Coronary artery (tissue), 2 donors: ENCODE measurements around the gene NME9.
A peak's percentile ranks its signal among the peaks of the same experiment; 100 is the strongest.

Experiments used
- DNase-seq: peaks from one replicate; pipeline ENCODE4 v3.0.0-alpha.2; 2017; ENCODE audit warnings: low spot score
- H3K27ac ChIP-seq, 2 donors: fragments of 200-600 bp; sonication (generic); one replicate each; pipeline ENCODE4 v1.5.1; 2016 to 2019
- H3K4me3 ChIP-seq: fragments of 200-600 bp; sonication (generic); 2 replicates; pipeline ENCODE4 v1.5.1; 2016; ENCODE audit warnings: mild to moderate bottlenecking, moderate library complexity
- TF ChIP-seq, protein P1 (sequence below): fragments of 200-600 bp; sonication (generic); IDR thresholded peaks from one replicate; pipeline ENCODE4 v1.5.1; 2019; ENCODE audit warnings: antibody characterized with exemption

NME9 gene

DNA sequence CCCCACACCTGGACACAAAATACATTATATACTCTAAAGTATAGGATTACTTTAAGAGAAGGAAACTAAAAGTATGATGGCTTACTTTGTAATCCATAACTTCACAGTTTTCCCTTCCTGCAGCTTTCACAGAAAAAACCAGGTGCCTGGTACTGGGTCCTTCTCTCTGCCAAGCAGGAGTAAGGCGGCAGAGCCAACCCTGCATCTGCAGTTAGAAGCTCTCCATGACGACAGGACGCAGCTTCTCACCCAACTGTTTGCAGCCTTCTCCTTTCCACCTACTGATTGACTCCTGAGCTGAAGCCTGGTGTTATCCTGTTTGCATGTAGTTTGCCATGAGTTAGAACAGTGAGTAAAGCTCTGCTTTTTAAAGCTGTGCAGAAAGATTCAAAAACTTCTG, 25.4 kb upstream of the NME9 start:
- Histone ChIP-seq H3K27ac (no peak overlapping the region), H3K4me3 (no peak overlapping the region)
- DNase-seq, result peak; percentile 22
- TF ChIP-seq, protein P1, sequence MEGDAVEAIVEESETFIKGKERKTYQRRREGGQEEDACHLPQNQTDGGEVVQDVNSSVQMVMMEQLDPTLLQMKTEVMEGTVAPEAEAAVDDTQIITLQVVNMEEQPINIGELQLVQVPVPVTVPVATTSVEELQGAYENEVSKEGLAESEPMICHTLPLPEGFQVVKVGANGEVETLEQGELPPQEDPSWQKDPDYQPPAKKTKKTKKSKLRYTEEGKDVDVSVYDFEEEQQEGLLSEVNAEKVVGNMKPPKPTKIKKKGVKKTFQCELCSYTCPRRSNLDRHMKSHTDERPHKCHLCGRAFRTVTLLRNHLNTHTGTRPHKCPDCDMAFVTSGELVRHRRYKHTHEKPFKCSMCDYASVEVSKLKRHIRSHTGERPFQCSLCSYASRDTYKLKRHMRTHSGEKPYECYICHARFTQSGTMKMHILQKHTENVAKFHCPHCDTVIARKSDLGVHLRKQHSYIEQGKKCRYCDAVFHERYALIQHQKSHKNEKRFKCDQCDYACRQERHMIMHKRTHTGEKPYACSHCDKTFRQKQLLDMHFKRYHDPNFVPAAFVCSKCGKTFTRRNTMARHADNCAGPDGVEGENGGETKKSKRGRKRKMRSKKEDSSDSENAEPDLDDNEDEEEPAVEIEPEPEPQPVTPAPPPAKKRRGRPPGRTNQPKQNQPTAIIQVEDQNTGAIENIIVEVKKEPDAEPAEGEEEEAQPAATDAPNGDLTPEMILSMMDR, result no peak

DNA sequence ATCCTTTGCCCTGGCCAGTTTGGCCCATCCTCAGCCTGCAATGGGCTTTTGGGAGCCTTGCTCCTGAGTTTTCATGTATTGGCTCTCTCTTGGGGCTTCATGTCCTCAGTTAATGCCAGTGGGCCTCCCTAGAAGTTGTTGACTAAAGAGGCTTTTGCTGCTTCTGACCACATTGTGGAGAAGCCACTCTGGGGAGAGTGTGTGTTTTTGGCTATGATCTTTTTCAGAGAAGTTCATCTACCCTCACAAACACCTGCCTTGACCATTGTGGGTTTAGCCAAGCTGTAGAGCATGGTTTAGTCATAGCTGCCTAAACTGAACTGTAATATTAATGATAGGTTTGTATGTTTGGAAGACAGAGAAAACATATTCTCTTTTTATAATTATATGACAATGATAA, 24.7 kb upstream of the NME9 start:
- no peak overlapping the region for H3K27ac ChIP-seq
- DNase-seq, result peak; percentile 41
- H3K4me3 ChIP-seq, result no peak overlapping the region
- TF ChIP-seq, protein P1, result no peak

DNA sequence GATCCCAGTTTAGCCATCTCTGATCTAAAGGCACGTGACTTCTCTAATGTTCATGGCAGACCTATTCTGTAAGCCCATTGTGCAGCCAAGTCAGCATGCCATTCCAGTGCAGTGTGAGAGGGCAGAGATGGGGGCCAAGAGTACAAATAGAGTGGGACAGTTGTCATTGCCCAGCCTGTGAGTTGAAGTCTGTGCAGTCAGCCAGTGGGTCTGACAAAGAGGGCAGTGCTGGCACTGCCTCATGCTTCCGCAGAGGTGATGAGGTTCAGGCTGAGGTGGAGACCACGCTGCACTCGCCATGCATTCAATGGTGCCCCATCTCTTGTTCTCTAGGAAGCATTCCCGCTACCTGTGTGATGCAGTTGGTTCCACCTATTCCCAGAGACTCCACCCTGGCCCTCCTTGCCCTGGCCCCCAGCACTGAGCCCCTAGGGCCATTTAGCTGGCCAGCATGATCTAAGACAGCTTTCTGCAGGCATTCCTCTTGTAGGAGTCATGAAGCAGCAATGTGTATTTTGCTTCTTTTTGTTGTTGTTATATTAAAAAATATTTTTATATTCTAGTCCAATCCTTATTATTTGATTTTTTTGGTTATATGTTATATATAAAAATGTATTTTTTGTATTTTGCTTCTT, 22.4 kb upstream of the NME9 start:
- Histone ChIP-seq H3K4me3 (no peak overlapping the region), H3K27ac (peak overlapping the region in 1 of 2 donors; percentile 19)
- DNase-seq, result peak; percentile 59
- TF ChIP-seq, protein P1, result no peak

DNA sequence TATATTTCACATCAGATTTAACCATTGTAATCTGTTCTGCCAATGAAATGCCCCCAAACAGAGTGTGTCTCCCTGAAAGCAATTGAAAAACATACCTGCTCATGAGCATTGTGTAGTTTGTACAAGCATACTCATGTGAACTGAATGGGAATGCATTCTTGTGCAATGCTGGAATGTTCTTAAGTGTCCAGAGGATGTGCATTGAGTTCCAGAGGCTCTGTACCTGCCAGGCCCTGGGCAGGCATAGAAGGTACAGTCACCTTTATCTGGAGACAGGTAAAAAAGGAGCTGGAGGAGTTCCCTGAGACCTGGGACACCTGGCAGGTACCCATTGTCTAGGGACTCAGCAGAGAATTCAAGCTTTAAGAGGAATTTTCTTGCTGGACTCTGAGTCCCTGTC, 21.5 kb upstream of the NME9 start:
- TF ChIP-seq, protein P1, result no peak
- Histone ChIP-seq H3K4me3 (no peak overlapping the region), H3K27ac (no peak overlapping the region)
- peak; percentile 55 for DNase-seq

DNA sequence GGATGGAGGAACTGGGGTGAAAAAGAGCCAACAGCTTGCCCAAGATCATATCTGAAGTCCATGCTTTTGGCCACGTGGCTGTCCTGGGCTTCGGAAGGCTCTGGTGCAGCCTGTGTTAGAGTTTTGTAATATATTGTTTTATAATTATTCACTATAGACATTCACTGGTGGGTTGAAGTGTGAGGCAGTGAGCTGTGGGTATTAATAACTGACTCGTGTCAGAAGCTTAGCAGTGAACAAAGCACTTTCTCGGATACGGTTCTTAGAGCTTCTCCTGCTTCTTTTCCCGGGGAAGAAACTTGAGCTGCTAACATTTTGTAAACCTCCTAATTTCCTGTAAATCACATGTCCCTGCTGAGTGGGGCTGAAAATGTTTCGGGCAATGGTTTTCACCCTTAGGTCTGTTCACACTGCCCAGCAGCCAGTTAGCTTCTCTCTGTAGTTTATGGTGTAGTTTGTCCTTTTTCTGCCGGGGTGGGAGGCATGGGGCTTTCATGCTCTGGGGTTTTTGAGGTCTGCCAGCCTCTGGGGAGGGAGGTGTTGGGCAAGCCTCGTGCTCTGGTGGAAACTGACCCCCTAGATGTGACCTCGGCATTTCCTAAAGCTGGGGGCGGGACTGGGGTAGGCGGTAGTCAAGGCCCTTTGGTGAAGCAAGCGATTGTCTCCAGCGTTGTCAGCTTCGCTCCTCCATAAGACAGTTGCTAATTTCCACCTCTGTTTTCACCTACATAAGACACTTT, 20.4 kb upstream of the NME9 start:
- TF ChIP-seq, protein P1, result no peak
- H3K4me3 ChIP-seq, result peak overlapping the region; percentile 89
- no peak for DNase-seq
- H3K27ac ChIP-seq, result peak overlapping the region; percentile 95

DNA sequence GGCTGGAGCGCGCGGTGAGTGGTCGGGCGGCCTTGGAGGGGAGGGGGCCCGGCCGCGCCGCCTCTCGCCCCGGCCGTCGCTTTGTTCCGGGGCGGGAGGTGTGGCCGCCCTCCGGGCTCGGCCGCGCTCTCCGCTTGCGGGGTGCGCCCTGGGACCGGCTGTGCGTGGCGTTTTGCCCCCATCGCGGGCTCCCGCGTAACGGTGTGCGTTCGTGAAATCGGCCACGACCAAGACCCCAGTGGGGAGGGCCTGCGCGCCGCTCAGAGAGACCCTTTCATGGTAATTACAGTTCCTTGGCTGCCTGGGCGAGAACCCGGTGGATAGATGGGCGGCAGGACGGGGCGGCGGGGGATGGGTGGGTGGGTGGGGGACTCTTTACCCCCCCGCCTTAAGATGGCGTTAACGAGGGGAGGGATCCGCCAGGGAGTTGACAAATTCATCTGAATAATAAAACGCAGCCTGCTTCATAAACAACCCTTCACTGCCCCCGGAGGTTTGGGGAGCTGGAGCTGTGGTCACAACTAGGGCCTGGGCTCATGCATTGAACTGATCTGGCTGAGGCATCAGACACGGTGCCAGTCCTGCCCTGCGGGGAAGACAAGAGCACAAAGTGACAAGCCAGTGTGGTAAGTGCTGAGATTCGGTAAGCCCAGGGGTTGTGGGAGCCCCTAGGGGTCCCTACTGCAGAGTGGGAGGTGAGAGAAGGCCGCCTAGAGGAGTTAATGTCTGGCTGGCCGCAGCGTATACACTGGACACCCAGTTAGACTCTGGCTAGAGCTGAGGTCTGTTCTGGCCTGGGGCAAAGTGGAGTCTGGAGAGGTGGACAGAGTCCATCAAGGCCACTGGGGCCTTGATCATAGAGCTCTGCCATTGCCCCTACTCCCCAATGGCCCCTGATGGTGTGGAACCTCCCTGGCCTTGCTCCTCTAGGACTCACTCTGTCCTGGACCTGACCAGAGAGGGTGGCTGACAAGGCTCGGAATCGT, 19.4 kb upstream of the NME9 start:
- TF ChIP-seq, protein P1, result no peak
- DNase-seq, result no peak
- peak overlapping the region; percentile 89 for H3K4me3 ChIP-seq
- H3K27ac ChIP-seq, result peak overlapping the region; percentile 95
